Stimulated activated CD4-positive, alpha-beta T cell treated with anti-CD3 and anti-CD28 coated beads, Interleukin-1b, Interleukin-23, amount 100 ng/mL, for 4 hours (primary cell): ENCODE measurements around the gene SPATA33.
A peak's percentile ranks its signal among the peaks of the same experiment; 100 is the strongest.
"Not testable (repeated sequence)": the region's sequence is repeated elsewhere in the genome, so short reads cannot be mapped to it uniquely, and the experiment has no call there.

Experiments
- DNase-seq, 2 donors: peaks; one replicate each; pipeline ENCODE4 v3.0.0-alpha.2; 2020; ENCODE audit warnings: low read depth in 2 of 2

SPATA33 gene

GRCh38 chr16:89693931-89694783 is 36.5 kb downstream of the SPATA33 start:
- no peak for DNase-seq

DNA sequence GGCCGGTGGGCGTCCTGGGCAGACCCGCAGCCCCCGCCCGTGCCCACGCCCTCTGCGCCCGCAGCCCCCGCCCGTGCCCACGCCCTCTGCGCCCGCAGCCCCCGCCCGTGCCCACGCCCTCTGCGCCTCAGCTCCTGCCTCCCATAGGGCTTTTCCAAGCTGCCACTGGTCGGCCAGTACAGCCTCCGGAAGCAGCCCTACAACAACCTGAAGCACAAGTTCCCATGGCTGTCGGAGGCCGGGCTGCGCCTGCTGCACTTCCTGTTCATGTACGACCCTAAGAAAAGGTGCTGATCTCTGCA is 37.1 kb downstream of the SPATA33 start:
- not testable (repeated sequence) for DNase-seq

DNA sequence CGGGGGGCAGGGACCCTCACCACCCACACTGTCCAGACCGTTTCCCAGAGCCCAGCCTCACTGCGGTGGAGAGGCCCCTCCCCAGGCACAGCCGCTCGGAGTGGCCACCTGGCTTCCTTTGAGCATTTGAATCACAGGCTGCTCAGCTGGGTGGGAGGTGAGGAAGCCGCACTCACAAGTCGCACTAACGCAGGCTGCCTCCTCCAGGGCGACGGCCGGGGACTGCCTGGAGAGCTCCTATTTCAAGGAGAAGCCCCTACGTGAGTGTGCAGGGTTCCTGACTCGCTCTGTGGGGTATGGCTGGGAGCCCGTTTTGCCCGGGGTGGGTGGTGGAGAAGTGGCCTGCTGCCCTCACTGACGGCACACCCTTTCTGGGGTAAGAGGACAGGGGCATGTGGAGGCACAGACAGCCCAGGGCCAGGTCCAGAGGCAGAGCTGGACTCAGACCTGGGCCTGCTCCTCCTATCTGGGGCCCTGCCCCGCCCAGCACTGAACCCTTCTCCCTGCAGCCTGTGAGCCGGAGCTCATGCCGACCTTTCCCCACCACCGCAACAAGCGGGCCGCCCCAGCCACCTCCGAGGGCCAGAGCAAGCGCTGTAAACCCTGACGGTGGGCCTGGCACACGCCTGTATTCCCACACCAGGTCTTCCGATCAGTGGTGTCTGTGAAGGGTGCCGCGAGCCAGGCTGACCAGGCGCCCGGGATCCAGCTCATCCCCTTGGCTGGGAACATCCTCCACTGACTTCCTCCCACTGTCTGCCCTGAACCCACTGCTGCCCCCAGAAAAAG is 37.6 kb downstream of the SPATA33 start:
- no peak for DNase-seq

DNA sequence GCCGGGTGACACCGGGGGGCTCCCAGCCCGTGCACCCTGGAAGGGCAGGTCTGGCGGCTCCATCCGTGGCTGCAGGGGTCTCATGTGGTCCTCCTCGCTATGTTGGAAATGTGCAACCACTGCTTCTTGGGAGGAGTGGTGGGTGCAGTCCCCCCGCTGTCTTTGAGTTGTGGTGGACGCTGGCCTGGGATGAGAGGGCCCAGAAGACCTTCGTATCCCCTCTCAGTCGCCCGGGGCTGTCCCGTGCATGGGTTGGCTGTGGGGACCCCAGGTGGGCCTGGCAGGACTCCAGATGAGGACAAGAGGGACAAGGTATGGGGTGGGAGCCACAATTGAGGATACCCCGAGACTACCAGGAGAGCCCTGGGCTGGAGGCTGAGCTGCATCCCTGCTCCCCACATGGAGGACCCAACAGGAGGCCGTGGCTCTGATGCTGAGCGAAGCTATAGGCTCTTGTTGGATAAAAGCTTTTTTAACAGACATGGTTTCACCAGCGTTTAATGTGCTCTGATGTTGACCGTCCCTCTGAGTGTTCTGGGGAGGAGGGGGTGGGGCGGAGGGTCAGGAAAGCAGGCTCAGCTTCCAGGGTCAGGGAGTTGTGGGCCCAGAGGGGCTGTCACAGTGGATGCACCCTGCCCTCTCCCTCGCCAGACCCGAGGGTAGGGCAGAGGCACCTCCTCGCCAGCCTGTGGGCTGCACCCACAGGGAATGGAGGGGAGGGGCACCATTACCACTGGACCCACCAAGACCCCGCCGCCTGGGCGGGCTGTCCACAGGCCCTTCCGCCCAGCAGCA is 38.4 kb downstream of the SPATA33 start:
- no peak for DNase-seq

DNA sequence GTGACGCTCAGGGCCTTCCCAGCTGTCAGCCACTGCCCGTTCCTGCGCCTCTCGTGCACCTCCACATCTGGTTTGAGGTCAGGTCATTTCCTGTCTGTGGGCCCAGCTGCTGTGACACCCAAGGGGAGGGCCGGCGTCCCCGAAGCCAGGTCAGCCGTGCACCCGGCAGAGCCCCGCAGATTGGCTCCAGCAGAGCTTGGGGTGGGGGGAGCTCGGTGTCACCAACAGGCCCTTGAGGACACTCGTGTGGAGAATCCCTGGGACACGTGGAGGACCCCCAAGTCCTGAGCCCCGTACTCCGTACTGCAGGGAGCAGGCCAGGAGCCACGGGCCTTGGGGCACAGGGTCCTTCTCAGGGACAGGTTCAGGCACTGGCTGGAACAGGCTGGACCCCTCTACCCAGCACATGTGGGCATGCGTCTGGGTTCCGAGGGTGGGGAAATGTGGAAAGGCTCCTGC is 39.1 kb downstream of the SPATA33 start:
- no peak for DNase-seq

DNA sequence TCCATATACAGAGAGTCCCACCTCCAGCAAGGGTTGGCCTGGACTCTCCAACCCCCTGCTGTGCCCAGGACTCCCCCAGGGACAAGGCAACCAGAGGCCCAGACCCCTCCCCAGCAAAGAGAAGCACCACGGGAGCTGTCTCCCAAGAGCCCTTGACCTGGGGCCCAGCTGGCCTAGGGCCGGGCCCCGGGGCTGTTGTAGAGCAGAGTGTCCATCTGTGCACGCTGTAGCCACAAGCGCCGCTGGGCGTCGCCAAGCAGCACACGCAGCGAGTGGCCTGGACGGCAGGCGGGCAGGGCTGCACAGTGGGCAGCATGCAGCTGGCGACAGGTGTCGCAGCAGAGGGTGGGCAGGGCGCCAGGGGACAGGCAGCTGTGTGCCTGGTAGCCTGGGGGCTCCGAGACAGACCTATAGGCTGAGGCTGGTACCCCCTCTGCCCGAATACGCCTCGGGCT is 39.6 kb downstream of the SPATA33 start:
- DNase-seq, result no peak

- no peak for DNase-seq
These were observed 40.1 kb downstream of the SPATA33 start for GRCh38 chr16:89697616-89698331.

- DNase-seq, result not testable (repeated sequence)
These were observed 41.1 kb downstream of the SPATA33 start for GRCh38 chr16:89698717-89699116.

DNA sequence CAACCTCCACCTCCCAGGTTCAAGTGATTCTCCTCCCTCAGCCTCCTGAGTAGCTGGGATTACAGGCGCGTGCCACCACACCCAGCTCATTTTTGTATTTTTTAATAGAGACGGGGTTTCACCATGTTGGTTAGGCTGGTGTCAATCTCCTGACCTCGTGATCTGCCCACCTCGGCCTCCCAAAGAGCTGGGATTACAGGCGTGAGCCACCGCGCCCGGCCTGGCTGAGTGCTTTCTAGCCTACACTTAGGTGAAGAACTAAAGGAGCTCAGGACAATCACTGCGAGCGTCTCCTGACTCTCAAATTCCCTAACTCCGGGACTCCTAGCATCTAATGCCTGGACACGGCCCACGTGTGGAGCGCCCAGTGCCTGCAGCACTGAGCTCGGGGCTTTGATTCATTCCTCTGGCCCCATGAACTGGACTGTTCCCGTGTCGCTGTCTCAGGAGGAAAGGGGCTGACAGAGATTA is 42.0 kb downstream of the SPATA33 start:
- DNase-seq, result not testable (repeated sequence)

DNA sequence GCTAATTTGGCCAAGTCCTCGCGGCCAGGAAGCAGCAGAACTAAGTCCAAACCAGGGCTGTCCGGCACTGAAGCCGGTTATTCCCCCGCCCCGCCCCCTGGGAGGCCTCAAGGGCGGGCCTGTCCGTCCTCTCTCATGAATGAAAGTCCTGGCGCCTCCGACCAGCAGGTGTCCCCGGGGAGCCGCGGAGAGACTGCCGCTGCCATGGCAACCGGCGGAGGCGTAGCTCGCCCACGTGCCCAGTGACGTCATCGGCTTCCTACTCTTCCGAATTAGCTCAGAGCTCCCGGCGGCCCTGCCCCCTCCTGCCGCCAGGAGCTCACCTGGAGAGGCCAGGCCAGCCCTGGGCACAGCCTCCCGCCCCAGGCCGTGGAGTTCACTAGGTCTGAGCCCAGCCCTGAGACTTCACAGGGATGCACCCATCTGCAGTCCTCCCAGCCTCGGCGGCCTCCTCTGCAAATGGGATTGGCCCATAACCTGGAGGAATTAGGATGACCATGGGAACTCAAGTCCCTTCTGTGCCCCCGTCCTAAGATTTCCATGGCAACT is 42.5 kb downstream of the SPATA33 start:
- DNase-seq, result peak; percentile 98 to 99

DNA sequence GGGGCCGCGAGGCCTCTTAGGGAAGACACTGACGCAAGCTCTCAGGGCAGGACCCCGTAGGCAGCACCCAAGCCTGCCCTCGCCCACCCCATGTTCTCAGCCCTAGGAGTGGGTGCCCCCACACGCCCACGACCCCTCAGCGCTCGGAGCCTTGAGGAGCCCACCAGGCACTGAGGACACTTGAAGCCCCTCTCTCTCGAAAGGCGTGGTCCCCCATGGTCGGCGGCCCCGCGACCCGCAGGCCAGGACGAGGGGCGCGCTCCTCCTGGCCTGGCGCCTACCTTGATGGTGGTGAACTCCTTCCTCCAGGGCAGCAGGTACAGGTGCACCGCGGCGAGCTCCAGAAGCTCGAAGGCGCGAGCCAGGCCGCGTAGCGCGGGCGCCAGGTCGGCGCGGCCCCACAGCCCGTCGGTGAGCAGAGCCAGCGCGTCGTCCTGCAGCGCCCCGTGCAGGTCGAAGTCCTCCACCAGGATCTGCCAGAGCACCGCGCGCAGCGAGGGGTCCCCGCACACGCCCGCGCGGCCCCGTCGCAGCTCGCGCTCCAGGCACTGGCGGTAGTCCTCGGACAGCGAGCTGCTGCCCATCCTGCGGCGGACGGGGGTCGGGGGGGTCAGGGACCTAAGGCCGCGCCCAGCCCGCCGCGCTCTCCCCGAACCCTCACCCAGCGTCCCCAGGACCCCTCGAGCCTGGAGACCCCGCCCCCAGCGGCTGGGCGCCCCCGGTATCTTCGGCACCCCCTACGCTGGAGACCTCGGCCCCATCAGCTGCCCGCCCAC is 43.2 kb downstream of the SPATA33 start:
- no peak for DNase-seq

DNA sequence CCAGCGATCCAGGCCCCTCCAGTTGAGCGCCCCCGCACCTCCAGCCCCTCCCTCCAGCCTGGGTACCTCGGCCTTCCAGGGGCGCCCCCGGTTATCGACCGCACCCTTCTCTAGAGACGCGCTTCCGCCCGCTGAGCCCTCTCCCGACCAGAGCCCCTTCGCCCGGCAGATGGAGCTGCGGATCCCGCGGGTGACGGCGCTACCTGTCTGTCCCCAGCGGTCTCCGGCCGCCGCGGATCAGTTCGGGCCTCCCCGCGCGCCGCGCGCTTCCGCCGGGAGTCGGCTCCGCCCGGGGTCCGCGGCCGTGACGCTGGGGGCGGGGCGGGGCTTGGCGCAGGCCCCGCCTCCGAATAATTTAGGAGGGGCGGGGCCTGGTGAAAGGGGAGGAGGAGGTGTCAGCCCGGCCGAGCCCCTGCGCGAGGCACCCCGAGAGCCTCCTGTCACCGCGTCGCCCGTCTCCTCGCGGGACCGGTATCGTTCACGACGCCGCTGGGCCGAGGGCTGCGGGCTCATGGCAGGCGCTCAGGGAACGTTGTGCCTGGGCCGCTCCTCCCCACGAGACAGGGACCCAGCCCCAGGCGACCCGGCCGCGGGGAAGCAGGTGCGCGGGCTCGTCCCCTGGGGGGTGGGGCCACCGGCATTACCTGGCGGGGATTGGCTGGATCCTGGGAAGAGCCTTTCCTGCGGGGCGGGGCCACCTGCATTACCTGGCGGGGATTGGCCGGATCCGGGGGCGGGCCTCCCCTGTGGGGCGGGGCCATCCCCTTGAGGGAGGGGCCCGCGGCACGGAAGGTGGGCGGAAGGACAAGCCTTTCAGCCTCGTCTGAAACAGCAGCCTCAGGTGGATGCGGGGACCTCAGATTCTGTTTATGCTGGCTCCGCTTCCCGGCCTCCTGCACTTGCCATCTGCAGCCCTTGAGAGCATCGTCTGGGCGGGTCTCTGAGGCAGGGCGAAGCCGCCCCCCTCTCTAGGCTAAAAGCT is 44.1 kb downstream of the SPATA33 start, which contains the start of gene SPATA2L:
Gene SPATA2L, minus strand, starts transcription at position 281 of the 982 bp plus-strand sequence. CDS start 473 bp downstream, outside the sequence.
- DNase-seq, result peak; percentile 96 to 97

DNA sequence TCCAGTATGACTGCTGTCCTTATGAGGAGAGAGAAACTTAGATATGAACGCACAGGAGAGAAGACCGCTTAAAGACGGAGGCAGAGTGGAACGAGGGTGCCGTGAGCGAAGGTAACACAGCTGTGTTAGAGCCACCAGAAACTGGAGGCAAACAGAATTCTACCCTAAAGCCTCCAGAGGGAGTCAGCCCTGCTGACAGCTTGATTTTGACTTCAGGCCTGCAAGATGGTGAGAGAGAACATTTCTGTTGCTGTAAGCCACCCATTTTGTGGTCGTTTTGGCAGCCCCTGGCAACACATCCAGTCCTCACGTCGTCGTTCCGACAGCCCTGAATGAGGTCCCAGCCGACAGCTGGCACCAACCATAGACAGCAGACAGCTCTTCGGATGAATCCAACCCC is 46.6 kb downstream of the SPATA33 start:
- DNase-seq, result no peak

GRCh38 chr16:89705006-89705405 is 47.4 kb downstream of the SPATA33 start:
- DNase-seq, result no peak

DNA sequence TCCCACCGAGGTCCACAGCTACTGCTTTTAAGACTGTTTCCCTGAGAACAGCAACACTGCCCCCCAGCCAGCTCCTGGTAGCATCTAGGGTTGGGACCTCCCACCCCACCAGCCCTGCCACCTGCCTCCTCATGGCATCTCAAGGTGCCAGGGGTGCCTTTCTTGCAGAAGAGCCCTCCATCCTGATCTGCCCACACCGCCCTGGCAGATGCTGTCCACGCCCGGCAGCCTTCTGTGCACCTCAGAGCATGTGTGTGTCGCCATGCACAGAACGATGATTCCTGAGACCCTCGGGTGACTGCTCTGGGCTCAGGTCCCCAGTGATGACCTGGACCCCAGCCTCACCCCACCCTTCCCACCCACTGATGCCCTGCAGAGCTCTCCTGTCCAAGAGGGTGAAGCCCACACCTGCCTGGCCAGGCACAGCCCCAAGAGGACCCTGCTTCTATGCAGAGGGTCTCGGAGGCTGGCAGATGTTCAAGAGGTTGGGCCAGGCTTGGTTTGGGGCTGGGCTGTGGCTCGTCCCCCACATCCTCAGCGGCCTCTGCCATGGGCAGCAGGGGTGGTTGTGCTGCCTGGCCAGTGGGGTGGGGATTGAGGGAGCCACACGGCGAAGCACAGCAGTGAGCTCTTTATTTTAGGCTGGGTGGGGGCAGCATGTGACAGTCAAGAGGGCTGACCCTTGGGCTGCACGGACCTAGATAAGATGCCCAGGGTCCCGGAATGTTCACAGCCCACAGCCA is 49.1 kb downstream of the SPATA33 start:
- no peak for DNase-seq

- DNase-seq, result no peak
These were observed 50.1 kb downstream of the SPATA33 start for GRCh38 chr16:89707695-89708094.

- DNase-seq, result no peak
These were observed 50.9 kb downstream of the SPATA33 start for GRCh38 chr16:89708481-89708931.

DNA sequence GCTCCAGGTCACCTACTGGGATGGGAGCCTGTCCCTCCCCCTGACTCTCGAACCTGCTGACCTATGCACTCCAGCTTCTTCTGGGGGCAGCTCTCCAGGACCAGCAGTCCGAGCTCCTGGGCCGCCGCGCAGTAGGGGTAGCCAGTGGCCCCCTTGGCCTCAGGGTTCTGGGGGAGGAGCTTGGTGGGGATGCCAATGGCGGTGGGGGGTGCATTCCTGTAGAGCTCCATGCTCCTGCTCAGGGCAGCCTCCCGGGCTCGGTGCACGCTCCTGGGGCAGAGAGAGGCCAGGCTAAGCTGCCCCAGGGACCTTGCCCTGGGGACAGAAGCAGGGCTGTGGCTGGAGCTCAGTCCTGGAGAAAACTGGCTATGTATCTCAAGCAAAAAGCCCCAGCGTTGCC is 51.5 kb downstream of the SPATA33 start:
- no peak for DNase-seq
